ENCODE measurements around the gene SHKBP1. TPM values are rescaled to one million over a fixed set of nuclear protein-coding genes. Genes with fewer than 3 reads are reported as not detected.
A peak's percentile ranks its signal among the peaks of the same experiment; 100 is the strongest.

The SHKBP1 gene
- total and polyA plus RNA-seq, 9 of the 15 experiments (the other 6 are each of a cell fraction or from before 2014, with no cell fraction given): 1.2 to 58.1 (median 22.3) TPM

DNA sequence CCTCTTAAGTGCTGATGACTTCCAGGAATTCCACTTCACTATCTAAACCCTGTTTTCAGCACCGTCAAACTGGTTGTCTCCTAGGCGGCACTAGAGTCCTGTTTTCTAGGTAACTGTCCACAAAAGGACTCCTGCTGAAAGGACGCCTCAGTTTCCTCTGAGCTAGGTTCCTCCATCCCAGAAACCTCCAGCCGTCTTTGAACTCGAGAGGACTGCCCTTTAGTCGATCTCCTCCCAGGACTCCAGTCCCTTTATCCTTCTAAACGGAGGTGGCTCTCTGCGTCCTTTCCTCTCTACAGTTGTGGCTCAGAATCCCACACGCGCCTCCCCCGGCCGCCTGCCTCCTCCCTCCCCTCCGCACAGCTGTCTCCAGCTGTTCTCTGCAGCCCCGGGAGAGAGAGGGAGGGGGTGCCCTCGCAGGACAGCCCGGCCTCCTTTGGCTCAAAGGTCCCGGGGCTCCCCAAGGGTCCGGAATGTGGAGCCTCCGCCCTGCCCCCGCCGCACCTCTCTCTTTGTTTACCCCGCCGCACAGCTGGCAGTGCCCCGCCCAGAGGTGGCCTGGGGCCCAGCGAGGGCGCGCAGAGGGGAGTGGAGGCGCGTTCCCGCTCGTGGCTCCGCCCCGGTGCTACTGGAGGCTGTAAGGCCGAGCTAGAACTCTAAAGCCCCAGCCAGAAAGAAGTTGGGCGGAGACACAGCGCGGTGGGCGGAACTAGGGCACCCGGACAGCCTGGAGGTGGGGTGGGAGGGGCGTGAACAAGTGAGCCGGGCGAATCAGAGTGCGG is 26.9 kb downstream of the SHKBP1 start (continued):
- TF ChIP-seq NBN (IDR thresholded peaks at IDR 0.05; ENCODE audit: low read depth) (peak; percentile 21; the same call in 1 of the 2 replicates), FOXA3 (CRISPR knock-in tag; conservative IDR thresholded peaks at IDR 0.05 in 1 of 2, IDR thresholded peaks at IDR 0.05 in 1 of 2) (peak in 1 of 2 experiments; percentile 67; a peak in 2 of 4 replicates), FOXK2 (conservative IDR thresholded peaks at IDR 0.05 in 1 of 2, IDR thresholded peaks at IDR 0.05 in 1 of 2; ENCODE audit: low read depth in 2 of 2) (peak; percentile 71 to 81), ATF6 (CRISPR knock-in tag; IDR thresholded peaks at IDR 0.05) (peak; percentile 84; the same call in 1 of the 2 replicates), MXI1 (IDR thresholded peaks at IDR 0.05; ENCODE audit: low read depth, low read length) (0 out of 2 replicates have a peak, but pooled peaks have one; percentile 32), LEF1 (IDR thresholded peaks at IDR 0.05) (0 out of 2 replicates have a peak, but pooled peaks have one; percentile 49), POLR2G (IDR thresholded peaks at IDR 0.05; ENCODE audit: low read depth, low read length) (peak; percentile 90), HLTF (IDR thresholded peaks at IDR 0.05) (peak; percentile 17; the same call in 1 of the 2 replicates), U2AF1 (optimal IDR thresholded peaks at IDR 0.05; ENCODE audit: low read depth, low read length) (no peak), ZNF436 (CRISPR knock-in tag; IDR thresholded peaks at IDR 0.05) (no peak), MYNN (IDR thresholded peaks at IDR 0.05) (peak; percentile 83; the same call in 1 of the 2 replicates), MYNN (CRISPR knock-in tag; IDR thresholded peaks at IDR 0.05) (no peak), FIP1L1 (IDR thresholded peaks at IDR 0.05; ENCODE audit: low read depth, low read length, poor library complexity, severe bottlenecking) (peak; percentile 26), CEBPB (tag; IDR thresholded peaks at IDR 0.05) (no peak), STAT5A (IDR thresholded peaks at IDR 0.05; ENCODE audit: borderline replicate concordance, low read length) (peak; percentile 18; the same call in 1 of the 2 replicates), CBFA2T3 (IDR thresholded peaks at IDR 0.05) (peak; percentile 46), AFF4 (CRISPR knock-in tag; IDR thresholded peaks at IDR 0.05) (peak; percentile 52; the same call in 1 of the 2 replicates), KHSRP (IDR thresholded peaks at IDR 0.05) (no peak), BDP1 (IDR thresholded peaks at IDR 0.05; ENCODE audit: insufficient read depth, insufficient read length) (no peak), CBX1 (IDR thresholded peaks at IDR 0.05; ENCODE audit: low read depth) (no peak), NFIC (IDR thresholded peaks at IDR 0.05) (peak; percentile 54), SMC3 (conservative IDR thresholded peaks at IDR 0.05; ENCODE audit: insufficient read depth, low read depth, low read length) (0 out of 2 replicates have a peak, but pooled peaks have one; percentile 5), FOXK1 (CRISPR knock-in tag; IDR thresholded peaks at IDR 0.05; ENCODE audit: borderline replicate concordance) (peak; percentile 58; the same call in 1 of the 2 replicates)

Measured in K562 (cell line).